Measurements from ENCODE around the gene EIF4A2. TPM values are rescaled to one million over a fixed set of nuclear protein-coding genes. Genes with fewer than 3 reads are reported as not detected.
A peak's percentile ranks its signal among the peaks of the same experiment; 100 is the strongest.

Gene EIF4A2
- total and polyA plus RNA-seq, 2 of the 13 experiments (the other 11 are each of a cell fraction or from before 2014, with no cell fraction given) = 480 to 596 TPM

DNA sequence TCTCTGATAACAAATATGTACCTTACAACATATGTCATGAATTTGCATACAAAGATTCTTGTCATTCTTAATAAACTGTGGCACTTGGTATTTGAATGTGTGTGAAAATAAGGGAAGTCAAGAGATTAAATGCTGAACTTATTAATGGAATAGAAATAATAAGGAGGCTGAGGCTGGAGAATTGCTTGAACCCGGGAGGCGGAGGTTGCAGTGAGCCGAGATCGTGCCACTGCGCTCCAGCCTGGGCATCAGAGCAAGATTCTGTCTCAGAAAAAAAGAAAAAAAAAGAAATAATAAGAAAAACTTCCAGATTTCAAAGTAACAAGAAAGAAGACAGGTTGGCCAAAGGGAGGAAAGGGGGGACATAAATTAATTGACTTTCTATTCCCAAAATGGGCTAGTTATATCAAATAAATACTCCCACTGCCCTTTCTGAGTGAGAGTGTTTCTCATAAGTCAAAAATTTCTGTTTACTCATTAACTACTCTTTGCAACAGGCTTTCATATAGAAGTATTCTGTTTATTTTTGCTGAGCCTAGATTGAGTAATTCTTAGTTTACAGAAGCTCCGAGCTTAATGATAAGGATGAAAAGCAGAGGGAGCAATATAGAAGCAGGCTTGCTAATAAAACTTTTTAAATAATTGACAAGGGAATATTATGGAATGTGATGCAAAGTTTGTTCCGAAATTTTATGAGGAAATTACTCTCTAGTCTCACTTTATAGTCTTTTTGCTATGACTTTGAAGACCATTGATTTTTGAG lies 40.6 kb upstream of the EIF4A2 start (continued):
- TF ChIP-seq AGO2 (optimal IDR thresholded peaks at IDR 0.05; ENCODE audit: low read depth, low read length) (no peak), PHF8 (CRISPR knock-in tag; IDR thresholded peaks at IDR 0.05) (no peak), NFYC (CRISPR knock-in tag; IDR thresholded peaks at IDR 0.05) (no peak), ZNF614 (CRISPR knock-in tag; IDR thresholded peaks at IDR 0.05; ENCODE audit: borderline replicate concordance) (peak; percentile 14; the same call in 1 of the 2 replicates), GABPB1 (CRISPR knock-in tag; IDR thresholded peaks at IDR 0.05) (no peak), DR1 (CRISPR knock-in tag; IDR thresholded peaks at IDR 0.05) (no peak), HIVEP1 (CRISPR knock-in tag; IDR thresholded peaks at IDR 0.05) (no peak), MEIS1 (CRISPR knock-in tag; IDR thresholded peaks at IDR 0.05; ENCODE audit: borderline replicate concordance) (no peak), GTF2F1 (IDR thresholded peaks at IDR 0.05; ENCODE audit: low read length) (no peak), KDM6A (CRISPR knock-in tag; IDR thresholded peaks at IDR 0.05; ENCODE audit: low read depth) (peak; percentile 25; the same call in 1 of the 2 replicates), ZNF652 (CRISPR knock-in tag; IDR thresholded peaks at IDR 0.05; ENCODE audit: borderline replicate concordance, low read depth) (no peak), IKZF1 (IDR thresholded peaks at IDR 0.05) (no peak), ZEB1 (IDR thresholded peaks at IDR 0.05; ENCODE audit: insufficient replicate concordance, low read depth) (no peak), ZNF761 (CRISPR knock-in tag; conservative IDR thresholded peaks at IDR 0.05) (no peak), JDP2 (CRISPR knock-in tag; IDR thresholded peaks at IDR 0.05; ENCODE audit: borderline replicate concordance) (no peak), NFIC (IDR thresholded peaks at IDR 0.05; ENCODE audit: low read length) (peak; percentile 76), ARNTL (CRISPR knock-in tag; IDR thresholded peaks at IDR 0.05) (no peak), ZNF121 (CRISPR knock-in tag; IDR thresholded peaks at IDR 0.05) (peak; percentile 66; the same call in 1 of the 2 replicates), DPF2 (CRISPR knock-in tag; IDR thresholded peaks at IDR 0.05; ENCODE audit: borderline replicate concordance, low read depth) (peak; percentile 71; the same call in 1 of the 2 replicates)
- TF ChIP-seq, protein P1, sequence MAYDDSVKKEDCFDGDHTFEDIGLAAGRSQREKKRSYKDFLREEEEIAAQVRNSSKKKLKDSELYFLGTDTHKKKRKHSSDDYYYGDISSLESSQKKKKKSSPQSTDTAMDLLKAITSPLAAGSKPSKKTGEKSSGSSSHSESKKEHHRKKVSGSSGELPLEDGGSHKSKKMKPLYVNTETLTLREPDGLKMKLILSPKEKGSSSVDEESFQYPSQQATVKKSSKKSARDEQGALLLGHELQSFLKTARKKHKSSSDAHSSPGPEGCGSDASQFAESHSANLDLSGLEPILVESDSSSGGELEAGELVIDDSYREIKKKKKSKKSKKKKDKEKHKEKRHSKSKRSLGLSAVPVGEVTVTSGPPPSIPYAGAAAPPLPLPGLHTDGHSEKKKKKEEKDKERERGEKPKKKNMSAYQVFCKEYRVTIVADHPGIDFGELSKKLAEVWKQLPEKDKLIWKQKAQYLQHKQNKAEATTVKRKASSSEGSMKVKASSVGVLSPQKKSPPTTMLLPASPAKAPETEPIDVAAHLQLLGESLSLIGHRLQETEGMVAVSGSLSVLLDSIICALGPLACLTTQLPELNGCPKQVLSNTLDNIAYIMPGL (CRISPR knock-in tag; IDR thresholded peaks at IDR 0.05; ENCODE audit: borderline replicate concordance in 1 of 2, low read depth in 1 of 2) = no peak
- TF ChIP-seq, protein P2, sequence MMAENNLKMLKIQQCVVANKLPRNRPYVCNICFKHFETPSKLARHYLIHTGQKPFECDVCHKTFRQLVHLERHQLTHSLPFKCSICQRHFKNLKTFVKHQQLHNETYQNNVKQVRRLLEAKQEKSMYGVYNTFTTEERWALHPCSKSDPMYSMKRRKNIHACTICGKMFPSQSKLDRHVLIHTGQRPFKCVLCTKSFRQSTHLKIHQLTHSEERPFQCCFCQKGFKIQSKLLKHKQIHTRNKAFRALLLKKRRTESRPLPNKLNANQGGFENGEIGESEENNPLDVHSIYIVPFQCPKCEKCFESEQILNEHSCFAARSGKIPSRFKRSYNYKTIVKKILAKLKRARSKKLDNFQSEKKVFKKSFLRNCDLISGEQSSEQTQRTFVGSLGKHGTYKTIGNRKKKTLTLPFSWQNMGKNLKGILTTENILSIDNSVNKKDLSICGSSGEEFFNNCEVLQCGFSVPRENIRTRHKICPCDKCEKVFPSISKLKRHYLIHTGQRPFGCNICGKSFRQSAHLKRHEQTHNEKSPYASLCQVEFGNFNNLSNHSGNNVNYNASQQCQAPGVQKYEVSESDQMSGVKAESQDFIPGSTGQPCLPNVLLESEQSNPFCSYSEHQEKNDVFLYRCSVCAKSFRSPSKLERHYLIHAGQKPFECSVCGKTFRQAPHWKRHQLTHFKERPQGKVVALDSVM (CRISPR knock-in tag; IDR thresholded peaks at IDR 0.05) = peak; percentile 69
- TF ChIP-seq, protein P3, sequence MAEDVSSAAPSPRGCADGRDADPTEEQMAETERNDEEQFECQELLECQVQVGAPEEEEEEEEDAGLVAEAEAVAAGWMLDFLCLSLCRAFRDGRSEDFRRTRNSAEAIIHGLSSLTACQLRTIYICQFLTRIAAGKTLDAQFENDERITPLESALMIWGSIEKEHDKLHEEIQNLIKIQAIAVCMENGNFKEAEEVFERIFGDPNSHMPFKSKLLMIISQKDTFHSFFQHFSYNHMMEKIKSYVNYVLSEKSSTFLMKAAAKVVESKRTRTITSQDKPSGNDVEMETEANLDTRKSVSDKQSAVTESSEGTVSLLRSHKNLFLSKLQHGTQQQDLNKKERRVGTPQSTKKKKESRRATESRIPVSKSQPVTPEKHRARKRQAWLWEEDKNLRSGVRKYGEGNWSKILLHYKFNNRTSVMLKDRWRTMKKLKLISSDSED (CRISPR knock-in tag; IDR thresholded peaks at IDR 0.05) = no peak
- TF ChIP-seq, protein P4, sequence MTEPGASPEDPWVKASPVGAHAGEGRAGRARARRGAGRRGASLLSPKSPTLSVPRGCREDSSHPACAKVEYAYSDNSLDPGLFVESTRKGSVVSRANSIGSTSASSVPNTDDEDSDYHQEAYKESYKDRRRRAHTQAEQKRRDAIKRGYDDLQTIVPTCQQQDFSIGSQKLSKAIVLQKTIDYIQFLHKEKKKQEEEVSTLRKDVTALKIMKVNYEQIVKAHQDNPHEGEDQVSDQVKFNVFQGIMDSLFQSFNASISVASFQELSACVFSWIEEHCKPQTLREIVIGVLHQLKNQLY (CRISPR knock-in tag; IDR thresholded peaks at IDR 0.05) = no peak
